GM19035 (cell line): ENCODE measurements around the gene TPM1.

Experiments used
- ATAC-seq: cut with Tn5 transposase; IDR thresholded peaks from one replicate; pipeline ENCODE4 v1.9.1; 2021; ENCODE audit not compliant: unreplicated experiment

Gene TPM1

GRCh38 chr15:63054281-63054683 is 11.7 kb downstream of the TPM1 start:
- ATAC-seq = no peak

GRCh38 chr15:63054985-63055384 is 12.4 kb downstream of the TPM1 start:
- ATAC-seq = no peak

- ATAC-seq = no peak
Measured at GRCh38 chr15:63056829-63057228, 14.3 kb downstream of the TPM1 start.

- ATAC-seq = no peak
Measured at GRCh38 chr15:63057468-63058345, 15.2 kb downstream of the TPM1 start.

- no peak for ATAC-seq
Measured at GRCh38 chr15:63059075-63059474, 16.5 kb downstream of the TPM1 start.

GRCh38 chr15:63059573-63060216 is 17.1 kb downstream of the TPM1 start:
- ATAC-seq = no peak

GRCh38 chr15:63060699-63061098 is 18.2 kb downstream of the TPM1 start:
- no peak for ATAC-seq

GRCh38 chr15:63061975-63062374 is 19.4 kb downstream of the TPM1 start:
- no peak for ATAC-seq

- no peak for ATAC-seq
Measured at GRCh38 chr15:63063164-63063756, 20.7 kb downstream of the TPM1 start.

- no peak for ATAC-seq
Measured at GRCh38 chr15:63063877-63064409, 21.4 kb downstream of the TPM1 start.

GRCh38 chr15:63065262-63066221 is 23.0 kb downstream of the TPM1 start:
- no peak for ATAC-seq

GRCh38 chr15:63066272-63066671 is 23.7 kb downstream of the TPM1 start:
- no peak for ATAC-seq

- ATAC-seq = no peak
Measured at GRCh38 chr15:63067306-63067705, 24.8 kb downstream of the TPM1 start.

GRCh38 chr15:63067976-63068743 is 25.6 kb downstream of the TPM1 start:
- ATAC-seq = no peak

- ATAC-seq = no peak
Measured at GRCh38 chr15:63069616-63070090, 27.1 kb downstream of the TPM1 start.

- no peak for ATAC-seq
Measured at GRCh38 chr15:63070681-63071129, 28.2 kb downstream of the TPM1 start.

GRCh38 chr15:63071288-63071909 is 28.9 kb downstream of the TPM1 start:
- no peak for ATAC-seq

- ATAC-seq = no peak
Measured at GRCh38 chr15:63072023-63072650, 29.6 kb downstream of the TPM1 start.

- ATAC-seq = no peak
Measured at GRCh38 chr15:63072809-63073277, 30.3 kb downstream of the TPM1 start.
